NCI-H345 treated with DMSO at 0.1 percent for 48 hours (cell line): ENCODE results near the gene COBL.

ENCODE experiments used
- DNase-seq: peaks from one replicate; lab custom pipeline; 2025; ENCODE audit not compliant: unreplicated experiment; lab: John Stamatoyannopoulos, UW

COBL gene

GRCh38 chr7:51235593-51236313, 80.9 kb downstream of the COBL start:
- no peak for DNase-seq

- no peak for DNase-seq
Observed at GRCh38 chr7:51234609-51235308, 81.8 kb downstream of the COBL start.

- DNase-seq: no peak
Observed at GRCh38 chr7:51234139-51234538, 82.5 kb downstream of the COBL start.

- DNase-seq: no peak
Observed at GRCh38 chr7:51233374-51233773, 83.2 kb downstream of the COBL start.

- no peak for DNase-seq
Observed at GRCh38 chr7:51230723-51231122, 85.9 kb downstream of the COBL start.

GRCh38 chr7:51230324-51230625, 86.3 kb downstream of the COBL start:
- no peak for DNase-seq

- no peak for DNase-seq
Observed at GRCh38 chr7:51229620-51230323, 86.8 kb downstream of the COBL start.

GRCh38 chr7:51229106-51229537, 87.5 kb downstream of the COBL start:
- DNase-seq: no peak

- no peak for DNase-seq
Observed at GRCh38 chr7:51228386-51228958, 88.1 kb downstream of the COBL start.

- DNase-seq: no peak
Observed at GRCh38 chr7:51227861-51228260, 88.7 kb downstream of the COBL start.

- DNase-seq: no peak
Observed at GRCh38 chr7:51226916-51227535, 89.6 kb downstream of the COBL start.

GRCh38 chr7:51226063-51226755, 90.4 kb downstream of the COBL start:
- no peak for DNase-seq

- DNase-seq: peak; percentile 76
Observed at GRCh38 chr7:51224811-51225595, 91.6 kb downstream of the COBL start.

- DNase-seq: no peak
Observed at GRCh38 chr7:51223505-51223904, 93.1 kb downstream of the COBL start.

- DNase-seq: no peak
Observed at GRCh38 chr7:51222916-51223315, 93.7 kb downstream of the COBL start.

- DNase-seq: no peak
Observed at GRCh38 chr7:51220226-51220625, 96.4 kb downstream of the COBL start.

GRCh38 chr7:51219261-51219988, 97.2 kb downstream of the COBL start:
- DNase-seq: no peak

- DNase-seq: no peak
Observed at GRCh38 chr7:51217804-51218203, 98.8 kb downstream of the COBL start.

- no peak for DNase-seq
Observed at GRCh38 chr7:51214098-51214497, 102.5 kb downstream of the COBL start.
